HepG2 (cell line): ENCODE results near the gene ENDOG.

Experiments used
- MEIS1 ChIP-seq: sonication (generic); formaldehyde crosslinking; IDR thresholded peaks from 2 replicates; pipeline ENCODE4 v1.9.0; 2021; ENCODE audit warnings: mild to moderate bottlenecking, missing genetic modification reagents, moderate library complexity, borderline replicate concordance
- RBFOX2 ChIP-seq: fragments of 200-400 bp; formaldehyde crosslinking; IDR thresholded peaks from 2 replicates; pipeline ENCODE4 v1.6.1; 2017; ENCODE audit warnings: low read depth, mild to moderate bottlenecking, low read length
- SAFB2 ChIP-seq: sonication (generic); formaldehyde crosslinking; IDR thresholded peaks from 2 replicates; pipeline ENCODE4 v1.5.1; 2020; ENCODE audit warnings: missing genetic modification reagents, low read depth, mild to moderate bottlenecking, borderline replicate concordance
- TF ChIP-seq, protein P1 (sequence below): sonication (generic); formaldehyde crosslinking; IDR thresholded peaks from 2 replicates; pipeline ENCODE4 v1.8.0; 2022; ENCODE audit warnings: missing genetic modification reagents, mild to moderate bottlenecking, moderate library complexity, borderline replicate concordance

DNA sequence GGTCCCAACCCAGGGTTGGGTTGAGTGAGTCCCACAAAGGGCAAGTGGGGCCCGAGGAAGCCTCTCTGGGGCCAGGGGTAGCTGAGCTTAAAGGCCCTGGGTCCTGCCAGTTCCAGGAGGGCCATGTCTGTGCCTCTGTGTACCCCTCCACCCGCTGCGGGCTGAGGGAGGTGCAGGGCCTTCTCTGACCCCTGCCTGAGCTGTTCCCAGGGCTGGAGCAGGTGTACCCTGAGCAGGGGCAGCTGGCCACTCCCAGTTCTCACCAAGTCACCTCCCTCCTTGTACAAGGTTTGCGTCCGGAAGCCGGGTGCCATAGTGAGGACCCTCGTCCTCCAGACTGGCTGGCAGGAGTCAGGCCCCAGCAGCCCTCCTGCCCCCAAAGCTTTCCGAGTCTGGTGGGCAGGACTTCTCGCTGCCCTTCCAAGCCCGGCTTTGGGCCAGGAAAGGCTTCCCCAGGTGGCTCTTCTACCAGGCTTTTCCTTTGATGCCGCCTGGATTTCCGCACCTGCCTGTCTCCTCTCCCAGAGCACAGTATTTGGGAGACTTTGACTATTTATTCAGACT lies 9.2 kb upstream of the ENDOG start:
- TF ChIP-seq RBFOX2, result no peak
- TF ChIP-seq, protein P1, sequence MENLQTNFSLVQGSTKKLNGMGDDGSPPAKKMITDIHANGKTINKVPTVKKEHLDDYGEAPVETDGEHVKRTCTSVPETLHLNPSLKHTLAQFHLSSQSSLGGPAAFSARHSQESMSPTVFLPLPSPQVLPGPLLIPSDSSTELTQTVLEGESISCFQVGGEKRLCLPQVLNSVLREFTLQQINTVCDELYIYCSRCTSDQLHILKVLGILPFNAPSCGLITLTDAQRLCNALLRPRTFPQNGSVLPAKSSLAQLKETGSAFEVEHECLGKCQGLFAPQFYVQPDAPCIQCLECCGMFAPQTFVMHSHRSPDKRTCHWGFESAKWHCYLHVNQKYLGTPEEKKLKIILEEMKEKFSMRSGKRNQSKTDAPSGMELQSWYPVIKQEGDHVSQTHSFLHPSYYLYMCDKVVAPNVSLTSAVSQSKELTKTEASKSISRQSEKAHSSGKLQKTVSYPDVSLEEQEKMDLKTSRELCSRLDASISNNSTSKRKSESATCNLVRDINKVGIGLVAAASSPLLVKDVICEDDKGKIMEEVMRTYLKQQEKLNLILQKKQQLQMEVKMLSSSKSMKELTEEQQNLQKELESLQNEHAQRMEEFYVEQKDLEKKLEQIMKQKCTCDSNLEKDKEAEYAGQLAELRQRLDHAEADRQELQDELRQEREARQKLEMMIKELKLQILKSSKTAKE (CRISPR knock-in tag), result no peak
- TF ChIP-seq SAFB2, result no peak
- TF ChIP-seq MEIS1 (CRISPR knock-in tag), result no peak
